Measurements from ENCODE around the gene PAXIP1.

DNA sequence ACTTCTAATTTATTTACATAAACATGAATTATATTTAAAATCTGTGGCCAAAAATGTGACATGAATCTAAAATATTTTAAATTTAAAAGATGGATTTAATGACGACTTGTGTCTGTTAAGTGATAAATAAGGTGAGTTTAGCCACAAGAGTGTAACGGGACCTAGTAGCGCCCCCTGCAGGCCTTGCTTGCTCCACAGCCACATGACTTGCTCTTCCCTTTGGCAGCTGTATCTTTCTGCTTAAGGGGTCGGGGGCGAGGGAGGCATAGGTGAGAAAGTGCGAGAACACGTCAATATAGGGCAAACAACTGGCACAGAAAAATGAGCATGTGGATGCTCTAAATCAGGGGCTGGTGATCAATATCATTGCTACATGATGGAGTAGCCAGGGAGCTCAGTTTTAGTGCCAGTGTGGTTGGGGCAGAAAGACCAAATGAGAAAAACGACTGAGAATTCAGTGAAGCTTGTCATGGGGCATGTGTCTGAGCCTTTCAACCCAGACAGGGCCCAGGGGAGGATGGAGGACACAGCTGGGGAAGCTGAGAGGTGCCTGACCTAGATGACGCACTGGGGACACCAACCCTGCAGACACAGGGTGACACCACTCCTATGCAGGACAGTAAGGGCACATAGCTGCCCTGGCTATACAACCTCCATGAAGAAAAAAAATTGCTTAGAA lies 49.8 kb downstream of the PAXIP1 start:
- TF ChIP-seq, protein P1, sequence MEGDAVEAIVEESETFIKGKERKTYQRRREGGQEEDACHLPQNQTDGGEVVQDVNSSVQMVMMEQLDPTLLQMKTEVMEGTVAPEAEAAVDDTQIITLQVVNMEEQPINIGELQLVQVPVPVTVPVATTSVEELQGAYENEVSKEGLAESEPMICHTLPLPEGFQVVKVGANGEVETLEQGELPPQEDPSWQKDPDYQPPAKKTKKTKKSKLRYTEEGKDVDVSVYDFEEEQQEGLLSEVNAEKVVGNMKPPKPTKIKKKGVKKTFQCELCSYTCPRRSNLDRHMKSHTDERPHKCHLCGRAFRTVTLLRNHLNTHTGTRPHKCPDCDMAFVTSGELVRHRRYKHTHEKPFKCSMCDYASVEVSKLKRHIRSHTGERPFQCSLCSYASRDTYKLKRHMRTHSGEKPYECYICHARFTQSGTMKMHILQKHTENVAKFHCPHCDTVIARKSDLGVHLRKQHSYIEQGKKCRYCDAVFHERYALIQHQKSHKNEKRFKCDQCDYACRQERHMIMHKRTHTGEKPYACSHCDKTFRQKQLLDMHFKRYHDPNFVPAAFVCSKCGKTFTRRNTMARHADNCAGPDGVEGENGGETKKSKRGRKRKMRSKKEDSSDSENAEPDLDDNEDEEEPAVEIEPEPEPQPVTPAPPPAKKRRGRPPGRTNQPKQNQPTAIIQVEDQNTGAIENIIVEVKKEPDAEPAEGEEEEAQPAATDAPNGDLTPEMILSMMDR (IDR thresholded peaks at IDR 0.05) = peak in 3 of 5 experiments; percentile 26 to 51 (median 44)
- no peak for TF ChIP-seq POLR2A (IDR thresholded peaks at IDR 0.05)

All from tibial nerve (tissue), 3 donors.